Heart right ventricle (tissue), 16 donors: ENCODE measurements around the gene SNX8. TPM values are rescaled to one million over a fixed set of nuclear protein-coding genes. Genes with fewer than 3 reads are reported as not detected.

ENCODE experiments used
- ATAC-seq, 8 donors: fragments of 200-7000 bp; cut with Tn5 transposase; one replicate each; pipeline ENCODE4 v1.9.1; 2020; ENCODE audit warnings: mild to moderate bottlenecking in 8 of 8, moderate library complexity in 8 of 8, moderate number of reproducible peaks in 1 of 8
- DNase-seq, 2 donors: peaks; one replicate each; pipeline ENCODE4 v3.0.0-alpha.2; 2020
- H3K27ac ChIP-seq, 10 donors: fragments of 200-600 bp; sonication (generic) in 2 of 10; one replicate each; pipeline versions ENCODE4 v1.5.0 to v1.8.0; 2020 to 2022; ENCODE audit warnings: mild to moderate bottlenecking in 3 of 10
- H3K27me3 ChIP-seq, 7 donors: fragments of 200-600 bp; one replicate each; pipeline ENCODE4 v1.8.0; 2021 to 2022; ENCODE audit warnings: mild to moderate bottlenecking in 2 of 7
- H3K36me3 ChIP-seq, 9 donors: fragments of 200-600 bp; sonication (generic) in 1 of 9; one replicate each; pipeline versions ENCODE4 v1.5.0 to v1.8.0; 2020 to 2022; ENCODE audit warnings: mild to moderate bottlenecking in 2 of 9
- H3K4me1 ChIP-seq, 9 donors: fragments of 200-600 bp; sonication (generic) in 1 of 9; one replicate each; pipeline versions ENCODE4 v1.5.0 to v1.8.0; 2020 to 2022; ENCODE audit warnings: mild to moderate bottlenecking in 4 of 9
- H3K4me3 ChIP-seq, 10 donors: fragments of 200-600 bp; sonication (generic) in 2 of 10; one replicate each; pipeline versions ENCODE4 v1.5.0 to v1.8.0; 2020 to 2022; ENCODE audit warnings: mild to moderate bottlenecking in 7 of 10, moderate library complexity in 2 of 10
- H3K9me3 ChIP-seq, 11 donors: fragments of 200-600 bp in 10 of 11; sonication (generic) in 2 of 11; one replicate each; pipeline versions ENCODE4 v1.5.0 to v1.8.0; 2013 to 2022; ENCODE audit warnings: mild to moderate bottlenecking in 2 of 11, control low read depth in 1 of 11, moderate library complexity in 1 of 11
- CTCF ChIP-seq, 9 donors: fragments of 200-600 bp; sonication (generic) in 2 of 9; IDR thresholded peaks; one replicate each; pipeline versions ENCODE4 v1.5.0 to v1.8.0; 2021 to 2022; ENCODE audit warnings: antibody characterized with exemption in 9 of 9, mild to moderate bottlenecking in 5 of 9, moderate library complexity in 1 of 9
- WGBS, 2 donors: extraction: QIAGEN DNeasy Blood & Tissue Kit; methylation state at CpG; one replicate each; pipeline ENCODE4 v1.1.7; 2013; ENCODE audit warnings: inconsistent platforms in 1 of 2; 5-methylcytosine and 5-hydroxymethylcytosine counted together
- intact Hi-C, 10 donors: fragments of 100-400 bp; cut with DNase I; formaldehyde crosslinking; loops; one replicate each; pipeline versions ENCODE4 v1.11.1 to v1.14.2; 2022
- polyA plus RNA-seq, 2 donors: library from polyadenylated mRNA; stranded (reverse); fragments of 200-250 nt; gene quantifications; one replicate each; pipeline ENCODE4 v1.2.3, GENCODE V29; 2013
- total RNA-seq, 10 donors: library from RNA; stranded (reverse); fragmentation: NEBNext Ultra II Directional in 3 of 10; extraction: Animal tissue kit (Norgen Biotek cat#: 25700) in 3 of 10; gene quantifications; one replicate each; pipeline versions ENCODE4 v1.2.1 to v1.2.4, GENCODE V29; 2021 to 2023
- donor health status: Arrhythmogenic right ventricular cardiomyopathy.
- donor health status: ischemic (EF 13 %, LVEDD 7.1; RV severe dilation, severe dysfunction).
- donor health status: healthy with polysubstance abuse.
- donor health status: DM: no; HTN: yes; CAD: no.
- donor health status: DM: no; HTN: no; CAD: no.
- donor health status: ischemic (EF 25% LVEDD 6.9; RV normal size, moderate dysfunction).
- donor health status: ischemic (EF 25% LVEDD 5.7; RV mildly dilated, moderate dysfunction).
- donor health status: healthy.
- donor health status: DM: yes; HTN: yes; CAD: no.
- donor health status: Ischemic cardiomyopathy.
- donor health status: ischemic (EF 35%, LVEDD 5.7; RV mildly dilated, moderate dysfunction).
- donor health status: nonischemic (EF 11% LVEDD 7.7; RV severe dilation, severe dysfunction).
- donor health status: DM: yes; HTN: yes; CAD: no.
- donor health status: PGD.
- donor health status: ischemic (EF 29% LVEDD 5.4; RV normal size, mild dysfunction).
- donor health status: nonischemic (EF 23%, LVEDD 6.1; RV moderate dilation, normal function).

Gene SNX8
- total and polyA plus RNA-seq, 12 donors, result 14.7 to 31.8 (median 20.4) TPM

GRCh38 chr7:2251841-2252771 lies 62.1 kb downstream of the SNX8 start:
- intact Hi-C loops, result loop anchor here in 3 of 10 donors (5.0 to 10.0 kb wide), 2 partner anchors 93 to 95 kb away; no protein-coding TSS in a partner anchor
- TF ChIP-seq CTCF (IDR thresholded peaks at IDR 0.05), result no peak
- DNase-seq, result no peak
- WGBS, 2 donors, result 84 to 88% methylated on average over 23 to 24 of the region's 24 CpGs
- ATAC-seq, result no peak
- H3K9me3 ChIP-seq, result no peaks in the 10 kb centered on the region
- H3K4me3 ChIP-seq, result no peak overlapping the region
- peaks cover 0 to 42% (median 0%) of the 10 kb centered on the region in 9 donors for H3K36me3 ChIP-seq
- peaks cover 0 to 23% (median 10%) of the 10 kb centered on the region in 9 donors for H3K4me1 ChIP-seq
- H3K27ac ChIP-seq, result no peak overlapping the region
- no peaks in the 10 kb centered on the region for H3K27me3 ChIP-seq

GRCh38 chr7:2251381-2251780 lies 62.9 kb downstream of the SNX8 start:
- Histone ChIP-seq H3K27me3 (no peaks in the 10 kb centered on the region), H3K27ac (no peak overlapping the region), H3K36me3 (peaks cover 0 to 34% (median 0%) of the 10 kb centered on the region in 9 donors), H3K4me3 (no peak overlapping the region), H3K4me1 (peaks cover 0 to 26% (median 10%) of the 10 kb centered on the region in 9 donors), H3K9me3 (no peaks in the 10 kb centered on the region)
- WGBS, 2 donors, result 81 to 83% methylated on average over 10 of the region's 10 CpGs
- DNase-seq (no peak), ATAC-seq (no peak)
- no peak for TF ChIP-seq CTCF (IDR thresholded peaks at IDR 0.05)
- intact Hi-C loops, result loop anchor here in 3 of 10 donors (5.0 to 10.0 kb wide), 2 partner anchors 93 to 96 kb away; no protein-coding TSS in a partner anchor

- H3K4me1 ChIP-seq, result peaks cover 0 to 34% (median 10%) of the 10 kb centered on the region in 9 donors
- no peak for DNase-seq
- H3K36me3 ChIP-seq, result peaks cover 0 to 19% (median 0%) of the 10 kb centered on the region in 9 donors
- no peak for TF ChIP-seq CTCF (IDR thresholded peaks at IDR 0.05)
- no peak overlapping the region for H3K4me3 ChIP-seq
- H3K27me3 ChIP-seq, result no peaks in the 10 kb centered on the region
- intact Hi-C loops, result loop anchor here (5.0 to 10.0 kb wide), 4 partner anchors 65 to 102 kb away; partner anchors contain the start of genes EIF3B (in 3 of the 10) and SNX8 (in 1 of the 10)
- peak overlapping the region in 4 of 10 donors; percentile 57 to 81 (median 66) for H3K27ac ChIP-seq
- ATAC-seq, result peak in 1 of 8 donors; percentile 7
- H3K9me3 ChIP-seq, result no peaks in the 10 kb centered on the region
- WGBS, 2 donors, result 83 to 87% methylated on average over 27 of the region's 27 CpGs
Observed at GRCh38 chr7:2249744-2250323, 64.4 kb downstream of the SNX8 start.
